Endothelial cell of umbilical vein (primary cell): ENCODE measurements around the gene RAB35. TPM values are rescaled to one million over a fixed set of nuclear protein-coding genes. Genes with fewer than 3 reads are reported as not detected.

Source experiments
- BruUV-seq: library from RNA; stranded (reverse); fragments of 400-500 nt; replicated peaks from 2 replicates; lab custom pipeline; 2021; lab: Mats Ljungman, UMichigan
- CTCF ChIA-PET: fragments of 300-600, 350-600 bp; sonication (Branson Sonifier 250); formaldehyde crosslinking; loops from one replicate; lab custom pipeline; 2021; ENCODE audit warnings: antibody characterized with exemption, inconsistent platforms; lab: Charles Lee
- POLR2A ChIA-PET: fragments of 300-600, 350-600 bp; sonication (Branson Sonifier 250); formaldehyde crosslinking; loops from one replicate; lab custom pipeline; 2021; ENCODE audit warnings: antibody characterized with exemption, inconsistent platforms; lab: Charles Lee
- DNase-seq: peaks from one replicate; pipeline ENCODE4 v3.0.0-alpha.2; 2011; ENCODE audit warnings: low read depth, low spot score
- FAIRE-seq: peaks from 2 replicates; lab custom pipeline; 2011; peaks lifted over from hg19 to GRCh38; lab: Jason Lieb, UNC
- H2AFZ ChIP-seq: 2 replicates; pipeline ENCODE4 v1.6.0; 2012; ENCODE audit warnings: low read depth, low read length, control low read depth, inconsistent platforms
- H3K27ac ChIP-seq: 2 replicates; pipeline ENCODE4 v1.5.1; 2011; ENCODE audit warnings: low read depth, mild to moderate bottlenecking, control low read depth, low read length, moderate library complexity; ENCODE audit not compliant: insufficient read depth
- H3K27me3 ChIP-seq, 2 experiments: 2 replicates each; pipeline versions ENCODE4 v1.6.0 to v1.6.1; 2011; ENCODE audit warnings: low read length in 2 of 2, mixed read lengths in 1 of 2; ENCODE audit not compliant: control insufficient read depth in 2 of 2, insufficient read depth in 2 of 2
- H3K36me3 ChIP-seq, 2 experiments: 2 replicates in 1 of 2; 3 replicates in 1 of 2; pipeline ENCODE4 v1.5.1; 2011; ENCODE audit warnings: low read length in 2 of 2, mild to moderate bottlenecking in 1 of 2, moderate library complexity in 1 of 2; ENCODE audit not compliant: control insufficient read depth in 2 of 2, insufficient read depth in 2 of 2; ENCODE audit errors: extremely low read depth in 1 of 2
- H3K4me1 ChIP-seq: 3 replicates; pipeline ENCODE4 v1.5.1; 2011; ENCODE audit warnings: mild to moderate bottlenecking, low read length; ENCODE audit not compliant: control insufficient read depth, insufficient read depth; ENCODE audit errors: extremely low read depth
- H3K4me2 ChIP-seq: 2 replicates; pipeline ENCODE4 v1.6.1; 2011; ENCODE audit warnings: low read length, control low read depth, mixed read lengths; ENCODE audit not compliant: insufficient read depth
- H3K4me3 ChIP-seq, 3 experiments: fragments of 200-600 bp in 1 of 3; sonication (generic), shearing (Covaris generic) in 1 of 3; replicated peaks in 1 of 3; 2 replicates each; pipeline ENCODE4 v1.5.1; 2011 to 2016; ENCODE audit warnings: control low read depth in 3 of 3, low read length in 3 of 3, mild to moderate bottlenecking in 2 of 3, inconsistent platforms in 1 of 3, low read depth in 1 of 3, moderate library complexity in 1 of 3; ENCODE audit not compliant: insufficient read depth in 1 of 3
- H3K79me2 ChIP-seq: 2 replicates; pipeline ENCODE4 v1.6.0; 2012; ENCODE audit warnings: low read length, inconsistent platforms; ENCODE audit not compliant: control insufficient read depth, insufficient read depth
- H3K9ac ChIP-seq: replicated peaks from 2 replicates; pipeline ENCODE3; 2011; ENCODE audit warnings: low read length, control low read depth; ENCODE audit not compliant: insufficient read depth; ENCODE audit errors: extremely low read depth
- H3K9me1 ChIP-seq: replicated peaks from 3 replicates; pipeline ENCODE4 v1.6.0; 2011; ENCODE audit warnings: mild to moderate bottlenecking, low read length; ENCODE audit not compliant: control insufficient read depth, insufficient read depth; ENCODE audit errors: extremely low read depth
- H3K9me3 ChIP-seq: replicated peaks from 2 replicates; pipeline ENCODE4 v1.5.1; 2012; ENCODE audit warnings: low read length, inconsistent platforms; ENCODE audit not compliant: control insufficient read depth, insufficient read depth
- H4K20me1 ChIP-seq: replicated peaks from 2 replicates; pipeline ENCODE3; 2011; ENCODE audit warnings: mild to moderate bottlenecking, low read length; ENCODE audit not compliant: control insufficient read depth, insufficient read depth; ENCODE audit errors: extremely low read depth
- EZH2 ChIP-seq: IDR thresholded peaks from 2 replicates; pipeline ENCODE4 v1.6.1; 2012; ENCODE audit warnings: borderline replicate concordance, low read depth, mild to moderate bottlenecking, moderate library complexity, low read length, inconsistent platforms; ENCODE audit not compliant: severe bottlenecking
- FOS ChIP-seq: IDR thresholded peaks from 2 replicates; pipeline ENCODE4 v1.6.1; 2011; ENCODE audit warnings: mild to moderate bottlenecking, low read length, moderate library complexity, borderline replicate concordance; ENCODE audit not compliant: insufficient read depth
- GATA2 ChIP-seq: IDR thresholded peaks from 2 replicates; pipeline ENCODE4 v1.7.0; 2011; ENCODE audit warnings: low read depth, mild to moderate bottlenecking, moderate library complexity, mixed read lengths, low read length; ENCODE audit not compliant: insufficient read length, insufficient read depth
- JUN ChIP-seq: IDR thresholded peaks from 2 replicates; pipeline ENCODE4 v1.6.1; 2011; ENCODE audit warnings: borderline replicate concordance, low read depth; ENCODE audit not compliant: insufficient read length, insufficient read depth
- MYC ChIP-seq: IDR thresholded peaks from one replicate; pipeline ENCODE4 v1.6.1; 2011; ENCODE audit warnings: mild to moderate bottlenecking, low read depth, low read length
- POLR2A ChIP-seq: IDR thresholded peaks from 2 replicates; pipeline ENCODE4 v1.6.1; 2012; ENCODE audit warnings: low read depth, mild to moderate bottlenecking, control low read depth, low read length
- POLR2AphosphoS5 ChIP-seq: IDR thresholded peaks from 2 replicates; pipeline ENCODE4 v1.6.1; 2012; ENCODE audit warnings: low read depth, mild to moderate bottlenecking, control low read depth, low read length, moderate library complexity; ENCODE audit not compliant: insufficient read depth
- dilution Hi-C: fragments of 300-500 bp; cut with MboI; formaldehyde crosslinking; loops from one replicate; pipeline ENCODE4 v1.15.0; 2019; ENCODE audit warnings: low sequenced_read_pairs; ENCODE audit not compliant: extremely low pct_ligation_motif_present
- intact Hi-C: fragments of 100-400 bp; cut with micrococcal nuclease; formaldehyde crosslinking; loops from one replicate; pipeline ENCODE4 v1.10.0; 2022
- polyA plus RNA-seq, 4 experiments: library from polyadenylated mRNA; depleted of rRNA in 3 of 4; stranded (reverse) in 3 of 4; unstranded in 1 of 4; fragments of >200 nt; gene quantifications; 2 replicates each; pipeline versions ENCODE4 v1.2.1 to v1.2.3, GENCODE V29; 2011 to 2012; ENCODE audit warnings: missing spikeins in 1 of 4
- total RNA-seq: library from RNA; stranded (reverse); gene quantifications from 2 replicates; pipeline ENCODE4 v1.2.3, GENCODE V29; 2021
- TF ChIP-seq, protein P1 (sequence below): IDR thresholded peaks from 2 replicates; pipeline ENCODE4 v1.6.1; 2011; ENCODE audit not compliant: insufficient read depth, insufficient read length
- TF ChIP-seq, protein P2 (sequence below), 2 donors: IDR thresholded peaks; 1 replicate in 1 of 2; 2 replicates in 1 of 2; pipeline ENCODE4 v1.5.1; 2011; ENCODE audit warnings: low read length in 2 of 2, mild to moderate bottlenecking in 2 of 2, moderate library complexity in 2 of 2, control low read depth in 1 of 2, inconsistent platforms in 1 of 2, low read depth in 1 of 2; ENCODE audit not compliant: insufficient read depth in 1 of 2; ENCODE audit errors: extremely low read depth in 1 of 2

Gene RAB35
- total and polyA plus RNA-seq, 2 donors (not counting 3 experiments of a cell fraction or from before 2014, with no cell fraction given) = 70.5 to 80.3 TPM

DNA sequence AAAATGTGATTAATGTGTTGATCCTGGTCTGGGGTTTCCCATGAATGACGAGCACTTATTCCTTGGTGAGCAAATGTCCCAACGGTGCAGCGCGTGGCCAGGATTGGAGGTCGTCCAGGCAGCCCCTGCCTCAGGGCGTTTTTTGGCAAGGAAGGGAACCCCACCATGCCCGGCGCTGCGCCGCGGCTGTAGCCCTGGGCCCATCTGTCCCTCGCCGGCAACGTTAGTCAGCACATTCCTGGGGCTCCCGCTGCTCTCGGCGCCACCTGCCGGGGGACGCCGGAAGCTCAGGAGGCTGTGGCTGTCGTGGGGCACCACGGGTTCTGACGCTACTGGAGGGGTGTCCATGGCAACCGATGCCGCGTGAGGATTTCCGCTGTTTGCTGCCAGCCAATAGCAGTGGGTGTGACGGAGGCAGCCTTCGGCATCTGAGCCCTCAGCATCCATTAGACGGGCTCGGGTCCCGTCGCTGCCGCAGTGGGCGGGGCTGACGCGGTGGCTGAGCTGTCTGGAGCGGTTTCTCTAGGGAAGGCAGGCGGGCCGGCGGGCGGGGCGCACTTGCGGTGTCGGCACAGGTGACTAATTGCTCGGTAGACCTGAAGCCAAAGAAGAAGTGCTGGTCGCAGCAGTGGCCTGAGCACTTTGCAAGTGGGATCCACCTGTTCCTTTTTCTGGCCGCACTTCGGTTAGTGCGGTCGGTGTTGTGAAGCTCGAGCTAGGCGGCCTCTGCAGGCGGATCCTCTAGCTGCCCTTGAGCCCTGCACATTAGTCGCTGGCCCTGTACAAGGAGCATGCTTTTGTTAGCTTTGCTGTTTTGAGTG, 29.5 kb downstream of the RAB35 start:
- Histone ChIP-seq H3K27ac (peak overlapping the region; percentile 11), H3K9ac (peak overlapping the region; percentile 46), H3K4me1 (peaks cover 6% of the 10 kb centered on the region), H3K4me3 (peak overlapping the region in 2 of 3 experiments; percentile 17 to 37), H3K4me2 (peak overlapping the region; percentile 74), H3K79me2 (no peaks in the 10 kb centered on the region), H4K20me1 (no peaks in the 10 kb centered on the region), H3K36me3 (no peaks in the 10 kb centered on the region), H3K9me3 (no peaks in the 10 kb centered on the region), H2AFZ (peak overlapping the region; percentile 75), H3K27me3 (no peaks in the 10 kb centered on the region), H3K9me1 (no peaks in the 10 kb centered on the region)
- intact Hi-C loops = loop anchor here (1.0 to 2.0 kb wide), 4 partner anchors 29 to 210 kb away; partner anchors contain the start of genes BICDL1, CIT and RAB35
- ChIA-PET CTCF (interaction anchor here (0.6 to 1.4 kb wide), 17 partner anchors 9 to 429 kb away, joined by 3 to 10 read pairs (median 4); partner anchors contain the start of genes BICDL1, RAB35 and RPLP0), POLR2A (interaction anchor here (0.7 kb wide), 1 partner anchor 114 kb away, joined by 3 read pairs; the partner anchor contains the start of gene RPLP0)
- TF ChIP-seq GATA2 = no peak
- peak; percentile 91 for TF ChIP-seq POLR2AphosphoS5
- TF ChIP-seq, protein P1, sequence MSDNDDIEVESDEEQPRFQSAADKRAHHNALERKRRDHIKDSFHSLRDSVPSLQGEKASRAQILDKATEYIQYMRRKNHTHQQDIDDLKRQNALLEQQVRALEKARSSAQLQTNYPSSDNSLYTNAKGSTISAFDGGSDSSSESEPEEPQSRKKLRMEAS = peak; percentile 73
- TF ChIP-seq, protein P2, sequence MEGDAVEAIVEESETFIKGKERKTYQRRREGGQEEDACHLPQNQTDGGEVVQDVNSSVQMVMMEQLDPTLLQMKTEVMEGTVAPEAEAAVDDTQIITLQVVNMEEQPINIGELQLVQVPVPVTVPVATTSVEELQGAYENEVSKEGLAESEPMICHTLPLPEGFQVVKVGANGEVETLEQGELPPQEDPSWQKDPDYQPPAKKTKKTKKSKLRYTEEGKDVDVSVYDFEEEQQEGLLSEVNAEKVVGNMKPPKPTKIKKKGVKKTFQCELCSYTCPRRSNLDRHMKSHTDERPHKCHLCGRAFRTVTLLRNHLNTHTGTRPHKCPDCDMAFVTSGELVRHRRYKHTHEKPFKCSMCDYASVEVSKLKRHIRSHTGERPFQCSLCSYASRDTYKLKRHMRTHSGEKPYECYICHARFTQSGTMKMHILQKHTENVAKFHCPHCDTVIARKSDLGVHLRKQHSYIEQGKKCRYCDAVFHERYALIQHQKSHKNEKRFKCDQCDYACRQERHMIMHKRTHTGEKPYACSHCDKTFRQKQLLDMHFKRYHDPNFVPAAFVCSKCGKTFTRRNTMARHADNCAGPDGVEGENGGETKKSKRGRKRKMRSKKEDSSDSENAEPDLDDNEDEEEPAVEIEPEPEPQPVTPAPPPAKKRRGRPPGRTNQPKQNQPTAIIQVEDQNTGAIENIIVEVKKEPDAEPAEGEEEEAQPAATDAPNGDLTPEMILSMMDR (IDR thresholded peaks at IDR 0.05; ENCODE audit: extremely low read depth in 1 of 2, insufficient read depth in 1 of 2, low read depth in 1 of 2, low read length in 2 of 2) = peak; percentile 98 to 100
- peak; percentile 39 for TF ChIP-seq MYC
- TF ChIP-seq POLR2A = peak; percentile 50
- no peak for TF ChIP-seq EZH2
- TF ChIP-seq JUN = no peak
- no peak for TF ChIP-seq FOS
- peak; percentile 99 for FAIRE-seq
- peak; percentile 99 for DNase-seq
- dilution Hi-C loops = no loop called here
- no TSS peak for BruUV-seq
